Stomach (tissue), 4 donors: ENCODE measurements around the gene TCOF1.

Source experiments
- EP300 ChIP-seq: sonication (generic); formaldehyde crosslinking; IDR thresholded peaks from one replicate; pipeline ENCODE4 v1.6.1; 2017; ENCODE audit warnings: antibody characterized with exemption
- POLR2A ChIP-seq, 4 donors: fragments of 450-650 bp; IDR thresholded peaks; one replicate each; pipeline ENCODE4 v1.6.1; 2016; ENCODE audit warnings: antibody characterized with exemption in 4 of 4, control low read depth in 2 of 4, mild to moderate bottlenecking in 1 of 4, moderate library complexity in 1 of 4
- POLR2AphosphoS5 ChIP-seq, 3 donors: sonication (generic); formaldehyde crosslinking; IDR thresholded peaks; one replicate each; pipeline ENCODE4 v1.6.1; 2016; ENCODE audit warnings: antibody characterized with exemption in 3 of 3
- TF ChIP-seq, protein P1 (sequence below), 7 experiments: fragments of 450-650 bp in 4 of 7; fragments of 200-600 bp in 3 of 7; sonication (generic) in 3 of 7; IDR thresholded peaks; one replicate each; pipeline ENCODE4 v1.5.1; 2016 to 2019; ENCODE audit warnings: antibody characterized with exemption in 7 of 7, control low read depth in 2 of 7, mild to moderate bottlenecking in 1 of 7

- TF ChIP-seq POLR2A (IDR thresholded peaks at IDR 0.05) (no peak), POLR2AphosphoS5 (IDR thresholded peaks at IDR 0.05) (no peak), EP300 (no peak)
- TF ChIP-seq, protein P1, sequence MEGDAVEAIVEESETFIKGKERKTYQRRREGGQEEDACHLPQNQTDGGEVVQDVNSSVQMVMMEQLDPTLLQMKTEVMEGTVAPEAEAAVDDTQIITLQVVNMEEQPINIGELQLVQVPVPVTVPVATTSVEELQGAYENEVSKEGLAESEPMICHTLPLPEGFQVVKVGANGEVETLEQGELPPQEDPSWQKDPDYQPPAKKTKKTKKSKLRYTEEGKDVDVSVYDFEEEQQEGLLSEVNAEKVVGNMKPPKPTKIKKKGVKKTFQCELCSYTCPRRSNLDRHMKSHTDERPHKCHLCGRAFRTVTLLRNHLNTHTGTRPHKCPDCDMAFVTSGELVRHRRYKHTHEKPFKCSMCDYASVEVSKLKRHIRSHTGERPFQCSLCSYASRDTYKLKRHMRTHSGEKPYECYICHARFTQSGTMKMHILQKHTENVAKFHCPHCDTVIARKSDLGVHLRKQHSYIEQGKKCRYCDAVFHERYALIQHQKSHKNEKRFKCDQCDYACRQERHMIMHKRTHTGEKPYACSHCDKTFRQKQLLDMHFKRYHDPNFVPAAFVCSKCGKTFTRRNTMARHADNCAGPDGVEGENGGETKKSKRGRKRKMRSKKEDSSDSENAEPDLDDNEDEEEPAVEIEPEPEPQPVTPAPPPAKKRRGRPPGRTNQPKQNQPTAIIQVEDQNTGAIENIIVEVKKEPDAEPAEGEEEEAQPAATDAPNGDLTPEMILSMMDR (IDR thresholded peaks at IDR 0.05) = no peak
Measured at GRCh38 chr5:150321784-150322183, 35.7 kb upstream of the TCOF1 start.
